SH-SY5Y (cell line): ENCODE data around the gene KCNK6.

Source experiments
- GATA2 ChIP-seq: IDR thresholded peaks from 2 replicates; pipeline ENCODE4 v1.6.1; 2011; ENCODE audit warnings: mild to moderate bottlenecking, low read depth, low read length
- GATA3 ChIP-seq: IDR thresholded peaks from 2 replicates; pipeline ENCODE4 v1.6.1; 2011; ENCODE audit warnings: low read depth, mild to moderate bottlenecking, low read length, moderate library complexity

GRCh38 chr19:38375098-38375493, 55.5 kb downstream of the KCNK6 start:
- no peak for TF ChIP-seq GATA2
- no peak for TF ChIP-seq GATA3
